Keratinocyte (primary cell): ENCODE results near the gene MRPL38. TPM values are rescaled to one million over a fixed set of nuclear protein-coding genes. Genes with fewer than 3 reads are reported as not detected.

Experiments used
- DNase-seq: peaks from one replicate; pipeline ENCODE4 v3.0.0-alpha.2; 2011; ENCODE audit warnings: low read depth, missing footprints, low spot score
- FAIRE-seq: peaks from 2 replicates; lab custom pipeline; 2011; peaks lifted over from hg19 to GRCh38; lab: Jason Lieb, UNC
- H2AFZ ChIP-seq: 2 replicates; pipeline ENCODE4 v1.6.0; 2012; ENCODE audit warnings: low read length, control low read depth, inconsistent platforms; ENCODE audit not compliant: control insufficient read depth
- H3K27ac ChIP-seq: 2 replicates; pipeline ENCODE4 v1.5.1; 2011; ENCODE audit warnings: low read length; ENCODE audit not compliant: control insufficient read depth, insufficient read depth
- H3K27me3 ChIP-seq: 3 replicates; pipeline ENCODE4 v1.6.0; 2011; ENCODE audit warnings: low read length; ENCODE audit not compliant: control insufficient read depth, insufficient read depth; ENCODE audit errors: extremely low read depth
- H3K36me3 ChIP-seq, 2 experiments: 2 replicates in 1 of 2; 3 replicates in 1 of 2; pipeline ENCODE4 v1.5.1; 2011; ENCODE audit warnings: low read length in 2 of 2, mild to moderate bottlenecking in 1 of 2; ENCODE audit not compliant: control insufficient read depth in 2 of 2, insufficient read depth in 2 of 2; ENCODE audit errors: extremely low read depth in 1 of 2
- H3K4me1 ChIP-seq: 3 replicates; pipeline ENCODE4 v1.5.1; 2011; ENCODE audit warnings: low read length; ENCODE audit not compliant: control insufficient read depth, insufficient read depth; ENCODE audit errors: extremely low read depth
- H3K4me2 ChIP-seq: 3 replicates; pipeline ENCODE4 v1.6.0; 2011; ENCODE audit warnings: low read depth, low read length; ENCODE audit not compliant: control insufficient read depth, insufficient read depth; ENCODE audit errors: extremely low read depth
- H3K4me3 ChIP-seq, 3 experiments: fragments of 200-600 bp in 1 of 3; sonication (generic) in 1 of 3; 2 replicates in 2 of 3; 3 replicates in 1 of 3; pipeline ENCODE4 v1.5.1; 2011 to 2016; ENCODE audit warnings: low read length in 3 of 3, mild to moderate bottlenecking in 3 of 3, control low read depth in 2 of 3, inconsistent platforms in 1 of 3, low read depth in 1 of 3, mixed read lengths in 1 of 3, mixed run types in 1 of 3, moderate library complexity in 1 of 3; ENCODE audit not compliant: control insufficient read depth in 2 of 3, insufficient read depth in 2 of 3; ENCODE audit errors: extremely low read depth in 1 of 3
- H3K79me2 ChIP-seq: 2 replicates; pipeline ENCODE4 v1.6.0; 2012; ENCODE audit warnings: low read length; ENCODE audit not compliant: control insufficient read depth, insufficient read depth
- H3K9ac ChIP-seq: 3 replicates; pipeline ENCODE4 v1.6.0; 2011; ENCODE audit warnings: low read length; ENCODE audit not compliant: control insufficient read depth, insufficient read depth; ENCODE audit errors: extremely low read depth
- H3K9me1 ChIP-seq: 3 replicates; pipeline ENCODE4 v1.6.0; 2011; ENCODE audit warnings: low read length; ENCODE audit not compliant: control insufficient read depth, insufficient read depth; ENCODE audit errors: extremely low read depth
- H3K9me3 ChIP-seq: 2 replicates; pipeline ENCODE4 v1.5.1; 2012; ENCODE audit warnings: low read depth, low read length; ENCODE audit not compliant: control insufficient read depth
- H4K20me1 ChIP-seq: 3 replicates; pipeline ENCODE4 v1.6.0; 2011; ENCODE audit warnings: low read length; ENCODE audit not compliant: control insufficient read depth, insufficient read depth; ENCODE audit errors: extremely low read depth
- CTCF ChIP-seq, 3 experiments: IDR thresholded peaks in 1 of 3; conservative IDR thresholded peaks in 1 of 3; optimal IDR thresholded peaks in 1 of 3; 2 replicates in 2 of 3; 3 replicates in 1 of 3; pipeline versions ENCODE3 to v1.5.1; 2011; ENCODE audit warnings: low read length in 3 of 3, mild to moderate bottlenecking in 3 of 3, moderate library complexity in 2 of 3, control low read depth in 1 of 3, inconsistent platforms in 1 of 3; ENCODE audit not compliant: insufficient read depth in 2 of 3; ENCODE audit errors: extremely low read depth in 1 of 3
- EZH2 ChIP-seq: IDR thresholded peaks from one replicate; pipeline ENCODE4 v1.6.1; 2012; ENCODE audit warnings: inconsistent platforms, mild to moderate bottlenecking, low read length, moderate library complexity
- dilution Hi-C: fragments of 300-500 bp; cut with MboI; formaldehyde crosslinking; loops from one replicate; pipeline ENCODE4 v1.7.0; 2020; ENCODE audit warnings: low sequenced_read_pairs; ENCODE audit not compliant: extremely low pct_ligation_motif_present
- polyA plus RNA-seq, 5 experiments: library from polyadenylated mRNA; depleted of rRNA in 3 of 5; stranded (reverse) in 3 of 5; stranded (forward) in 1 of 5; unstranded in 1 of 5; fragments of >200 nt; gene quantifications; 1 replicate in 1 of 5; 2 replicates in 3 of 5; 3 replicates in 1 of 5; pipeline versions ENCODE4 v1.2.1 to v1.2.3, GENCODE V29; 2011 to 2012; ENCODE audit warnings: missing spikeins in 2 of 5, low read depth in 1 of 5, low replicate concordance in 1 of 5

The MRPL38 gene
- polyA plus RNA-seq, 1 donor (not counting 4 experiments of a cell fraction or from before 2014, with no cell fraction given): 25.2 TPM

- Histone ChIP-seq H3K9me1 (no peaks in the 10 kb centered on the region), H3K79me2 (no peaks in the 10 kb centered on the region), H4K20me1 (no peaks in the 10 kb centered on the region), H3K4me3 (no peak overlapping the region), H3K9me3 (no peaks in the 10 kb centered on the region), H3K9ac (no peak overlapping the region), H2AFZ (no peak overlapping the region), H3K4me2 (no peak overlapping the region), H3K27ac (no peak overlapping the region), H3K4me1 (no peaks in the 10 kb centered on the region), H3K36me3 (peaks cover 0 to 1% of the 10 kb centered on the region in 2 experiments), H3K27me3 (no peaks in the 10 kb centered on the region)
- TF ChIP-seq CTCF (optimal IDR thresholded peaks at IDR 0.05 in 1 of 3, IDR thresholded peaks at IDR 0.05 in 1 of 3, conservative IDR thresholded peaks at IDR 0.05 in 1 of 3; ENCODE audit: extremely low read depth in 1 of 3, insufficient read depth in 2 of 3, low read length in 3 of 3): no peak
- TF ChIP-seq EZH2: no peak
- no peak for DNase-seq
- dilution Hi-C loops: no loop called here
- FAIRE-seq: no peak
Measured at GRCh38 chr17:75921596-75921995, 16.9 kb upstream of the MRPL38 start.

- Histone ChIP-seq H3K27me3 (no peaks in the 10 kb centered on the region), H3K9ac (no peak overlapping the region), H3K9me1 (no peaks in the 10 kb centered on the region), H3K9me3 (no peaks in the 10 kb centered on the region), H2AFZ (no peak overlapping the region), H4K20me1 (no peaks in the 10 kb centered on the region), H3K4me1 (no peaks in the 10 kb centered on the region), H3K79me2 (no peaks in the 10 kb centered on the region), H3K4me3 (no peak overlapping the region), H3K36me3 (peaks cover 0 to 4% of the 10 kb centered on the region in 2 experiments), H3K27ac (no peak overlapping the region), H3K4me2 (no peak overlapping the region)
- dilution Hi-C loops: no loop called here
- TF ChIP-seq EZH2 (no peak), CTCF (optimal IDR thresholded peaks at IDR 0.05 in 1 of 3, IDR thresholded peaks at IDR 0.05 in 1 of 3, conservative IDR thresholded peaks at IDR 0.05 in 1 of 3; ENCODE audit: extremely low read depth in 1 of 3, insufficient read depth in 2 of 3, low read length in 3 of 3) (no peak)
- FAIRE-seq (no peak), DNase-seq (no peak)
Measured at GRCh38 chr17:75920045-75920560, 15.4 kb upstream of the MRPL38 start.
